Esophagus squamous epithelium (tissue), 4 donors: ENCODE data around the gene DCAF8L1.

ENCODE experiments used
- POLR2A ChIP-seq, 4 donors: fragments of 450-650 bp; IDR thresholded peaks; one replicate each; pipeline ENCODE4 v1.6.1; 2017; ENCODE audit warnings: antibody characterized with exemption in 4 of 4, mild to moderate bottlenecking in 4 of 4, moderate library complexity in 3 of 4
- TF ChIP-seq, protein P1 (sequence below), 6 experiments: fragments of 450-650 bp in 4 of 6; fragments of 200-600 bp in 2 of 6; sonication (generic) in 2 of 6; IDR thresholded peaks; one replicate each; pipeline ENCODE4 v1.5.1; 2016 to 2019; ENCODE audit warnings: antibody characterized with exemption in 6 of 6, mild to moderate bottlenecking in 4 of 6, moderate library complexity in 4 of 6

DNA sequence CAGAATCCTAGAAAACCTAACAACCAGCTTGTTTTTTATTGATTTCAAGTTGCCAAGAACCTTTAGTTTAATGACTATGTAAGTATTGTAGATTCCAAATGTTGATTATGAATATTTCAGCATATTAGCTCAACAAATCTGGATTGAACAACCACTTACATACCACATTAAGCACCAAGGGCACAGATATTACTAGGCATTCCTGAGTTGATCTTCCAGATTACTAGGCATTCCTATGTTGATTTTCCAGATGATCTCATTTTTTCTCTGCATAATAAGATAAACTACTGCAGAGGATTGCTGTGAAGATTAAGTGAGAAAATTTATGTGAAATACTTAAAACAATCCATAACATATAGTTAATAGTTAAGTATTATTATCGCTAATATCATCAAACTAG, 17.4 kb upstream of the DCAF8L1 start:
- TF ChIP-seq POLR2A (IDR thresholded peaks at IDR 0.05) = no peak
- TF ChIP-seq, protein P1, sequence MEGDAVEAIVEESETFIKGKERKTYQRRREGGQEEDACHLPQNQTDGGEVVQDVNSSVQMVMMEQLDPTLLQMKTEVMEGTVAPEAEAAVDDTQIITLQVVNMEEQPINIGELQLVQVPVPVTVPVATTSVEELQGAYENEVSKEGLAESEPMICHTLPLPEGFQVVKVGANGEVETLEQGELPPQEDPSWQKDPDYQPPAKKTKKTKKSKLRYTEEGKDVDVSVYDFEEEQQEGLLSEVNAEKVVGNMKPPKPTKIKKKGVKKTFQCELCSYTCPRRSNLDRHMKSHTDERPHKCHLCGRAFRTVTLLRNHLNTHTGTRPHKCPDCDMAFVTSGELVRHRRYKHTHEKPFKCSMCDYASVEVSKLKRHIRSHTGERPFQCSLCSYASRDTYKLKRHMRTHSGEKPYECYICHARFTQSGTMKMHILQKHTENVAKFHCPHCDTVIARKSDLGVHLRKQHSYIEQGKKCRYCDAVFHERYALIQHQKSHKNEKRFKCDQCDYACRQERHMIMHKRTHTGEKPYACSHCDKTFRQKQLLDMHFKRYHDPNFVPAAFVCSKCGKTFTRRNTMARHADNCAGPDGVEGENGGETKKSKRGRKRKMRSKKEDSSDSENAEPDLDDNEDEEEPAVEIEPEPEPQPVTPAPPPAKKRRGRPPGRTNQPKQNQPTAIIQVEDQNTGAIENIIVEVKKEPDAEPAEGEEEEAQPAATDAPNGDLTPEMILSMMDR (IDR thresholded peaks at IDR 0.05) = no peak
